IMR-90 (cell line): ENCODE results near the gene EVL.

ENCODE experiments used
- CEBPB ChIP-seq: IDR thresholded peaks from 2 replicates; pipeline ENCODE4 v1.6.1; 2012; ENCODE audit warnings: low read depth, low read length, improper control_type of control experiment
- CTCF ChIP-seq: conservative IDR thresholded peaks from 2 replicates; pipeline ENCODE4 v1.5.1; 2012; ENCODE audit warnings: mild to moderate bottlenecking, low read depth, low read length, improper control_type of control experiment
- POLR2A ChIP-seq: IDR thresholded peaks from 2 replicates; pipeline ENCODE4 v1.6.1; 2012; ENCODE audit warnings: mild to moderate bottlenecking, low read depth, low read length
- SMC3 ChIP-seq: fragments of 150-350 bp; IDR thresholded peaks from 2 replicates; pipeline ENCODE4 v1.6.1; 2016; ENCODE audit warnings: low read depth, mild to moderate bottlenecking, antibody characterized with exemption, low read length, moderate library complexity

GRCh38 chr14:100159094-100159864, 94.1 kb downstream of the EVL start, which contains the start of gene DEGS2:
- no peak for TF ChIP-seq CEBPB
- no peak for TF ChIP-seq CTCF
- TF ChIP-seq SMC3: no peak
- TF ChIP-seq POLR2A: no peak
